GM18870 (cell line): ENCODE data around the gene DTNBP1.

Experiments used
- ATAC-seq: cut with Tn5 transposase; IDR thresholded peaks from one replicate; pipeline ENCODE4 v1.9.1; 2021; ENCODE audit warnings: moderate library complexity; ENCODE audit not compliant: unreplicated experiment

The DTNBP1 gene

GRCh38 chr6:15504581-15505350 is 158.1 kb downstream of the DTNBP1 start:
- ATAC-seq: no peak

DNA sequence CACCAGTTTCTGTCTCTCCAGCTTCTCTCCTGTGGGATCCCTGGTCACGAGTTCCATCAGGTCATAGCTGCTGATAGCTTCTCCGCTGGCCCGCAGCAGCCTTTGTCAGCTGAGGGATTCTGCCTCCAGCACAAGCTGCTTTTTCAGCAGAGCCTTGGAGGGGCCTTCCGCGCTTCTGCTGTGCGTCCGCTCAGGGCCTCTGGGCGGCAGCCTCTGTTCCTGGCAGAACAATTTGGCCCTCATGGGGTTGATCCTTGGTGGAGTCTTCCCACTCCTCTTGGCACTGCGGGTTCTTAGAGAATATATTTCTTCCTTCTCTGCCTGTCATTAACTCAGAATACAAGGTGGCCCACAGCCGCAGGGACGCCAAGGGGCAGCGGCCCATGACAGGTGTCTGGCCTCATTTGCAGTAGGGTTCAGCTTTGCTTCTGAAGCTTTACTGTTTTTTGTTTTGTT is 158.8 kb downstream of the DTNBP1 start:
- no peak for ATAC-seq

GRCh38 chr6:15503346-15503680 is 159.5 kb downstream of the DTNBP1 start:
- no peak for ATAC-seq

GRCh38 chr6:15502446-15503345 is 160.1 kb downstream of the DTNBP1 start:
- no peak for ATAC-seq

DNA sequence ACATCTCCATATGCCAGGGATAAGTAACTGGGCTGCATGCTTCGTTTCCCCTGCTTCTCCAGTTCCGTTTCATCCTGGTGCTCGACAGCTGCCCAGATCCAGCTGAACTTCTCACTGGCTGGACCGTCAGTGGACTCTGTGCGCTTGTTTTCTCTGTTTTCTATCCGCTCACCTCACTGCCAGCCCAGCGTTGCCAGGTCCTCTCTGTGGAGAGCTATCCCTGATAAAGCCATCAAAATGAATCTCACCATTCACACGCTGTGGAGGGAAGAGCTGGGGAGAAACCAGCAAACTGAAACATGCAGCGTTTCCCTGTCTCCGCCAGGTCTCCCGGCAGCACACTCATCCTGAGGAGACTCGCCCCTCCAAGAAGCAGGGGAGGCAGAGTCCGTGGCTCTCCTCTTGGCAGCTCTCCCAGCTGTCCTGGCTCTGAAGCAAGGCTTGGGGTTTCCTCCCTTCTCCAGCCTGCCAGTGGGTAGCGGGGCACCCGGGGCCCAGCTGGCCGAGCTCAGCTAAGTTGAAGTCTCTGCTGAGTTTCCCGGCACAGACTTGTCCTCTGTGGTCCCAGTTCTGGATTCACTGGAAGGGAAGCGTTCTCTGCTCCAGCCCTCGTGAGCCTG is 160.9 kb downstream of the DTNBP1 start:
- ATAC-seq: no peak

GRCh38 chr6:15500901-15501825 is 161.7 kb downstream of the DTNBP1 start:
- ATAC-seq: no peak

DNA sequence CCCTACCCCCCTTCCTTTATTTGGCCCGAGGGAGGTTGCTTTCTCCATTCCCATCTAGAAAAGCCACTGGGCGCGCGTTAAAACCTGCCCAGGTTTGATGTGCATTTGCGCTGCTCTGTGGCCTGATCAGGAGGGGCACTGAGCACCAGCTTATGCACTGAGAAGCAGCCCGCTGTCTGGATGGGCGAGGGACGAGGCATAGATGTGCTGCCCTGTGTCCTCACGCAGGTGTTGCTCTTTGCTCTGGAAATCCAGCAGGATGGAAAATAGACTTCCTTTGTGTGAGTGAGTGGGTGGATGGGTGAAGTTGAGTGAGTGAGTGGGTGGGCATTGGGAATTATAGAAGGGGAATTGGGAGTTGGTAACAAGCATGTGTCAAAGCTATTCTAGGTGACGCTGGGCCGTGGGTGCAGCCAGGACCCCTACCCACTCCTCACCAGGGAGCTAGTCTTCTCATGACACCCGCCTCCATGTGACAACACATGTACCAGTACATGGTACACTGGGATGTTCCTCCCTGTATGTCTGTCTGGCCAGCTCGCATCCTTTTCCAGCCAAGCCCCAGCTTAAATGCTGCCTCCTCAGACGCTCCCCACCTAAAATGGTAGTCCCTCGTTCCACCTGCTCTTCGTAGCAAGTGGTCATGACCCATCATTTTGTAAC is 162.6 kb downstream of the DTNBP1 start:
- ATAC-seq: no peak

DNA sequence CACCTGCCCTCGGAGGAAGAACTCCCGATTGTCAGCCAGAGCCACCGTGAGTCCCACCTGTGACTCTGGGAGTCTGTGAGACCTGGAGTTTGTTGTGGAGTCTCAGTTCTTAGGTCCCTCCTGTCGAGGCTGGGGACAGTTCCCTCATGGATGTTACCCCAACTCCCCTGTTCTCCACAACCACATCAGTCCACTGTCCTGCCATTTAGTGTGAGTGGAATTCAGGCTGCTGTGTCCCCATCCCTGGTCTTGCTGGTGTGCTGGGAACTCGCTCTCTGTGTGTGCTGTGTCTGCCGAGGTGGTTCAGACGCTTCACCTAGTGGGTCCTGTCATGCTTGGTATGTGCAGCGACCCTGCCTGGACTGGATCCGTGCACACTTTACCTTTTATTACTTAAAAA is 163.2 kb downstream of the DTNBP1 start:
- ATAC-seq: no peak

- no peak for ATAC-seq
These were observed 163.7 kb downstream of the DTNBP1 start for GRCh38 chr6:15499125-15499524.

DNA sequence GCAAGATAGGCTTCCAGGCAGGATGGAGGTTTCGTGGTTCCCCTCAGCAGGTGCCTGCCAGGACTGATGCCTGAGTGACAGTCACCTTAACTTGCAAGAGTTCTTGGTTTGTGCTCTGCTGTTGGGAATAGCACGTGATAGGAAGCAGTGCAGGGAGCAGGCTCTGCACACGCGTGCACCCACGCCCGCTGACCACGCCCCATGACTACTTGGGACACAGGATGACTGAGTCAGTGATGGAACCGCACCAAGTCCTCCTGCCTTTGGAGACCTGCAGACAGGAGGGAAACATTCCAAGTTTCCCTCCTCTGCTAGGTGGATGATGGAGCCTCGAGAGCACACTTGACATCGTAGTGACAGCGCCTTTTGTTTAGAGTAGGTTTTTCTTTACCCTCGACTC is 164.2 kb downstream of the DTNBP1 start:
- no peak for ATAC-seq

DNA sequence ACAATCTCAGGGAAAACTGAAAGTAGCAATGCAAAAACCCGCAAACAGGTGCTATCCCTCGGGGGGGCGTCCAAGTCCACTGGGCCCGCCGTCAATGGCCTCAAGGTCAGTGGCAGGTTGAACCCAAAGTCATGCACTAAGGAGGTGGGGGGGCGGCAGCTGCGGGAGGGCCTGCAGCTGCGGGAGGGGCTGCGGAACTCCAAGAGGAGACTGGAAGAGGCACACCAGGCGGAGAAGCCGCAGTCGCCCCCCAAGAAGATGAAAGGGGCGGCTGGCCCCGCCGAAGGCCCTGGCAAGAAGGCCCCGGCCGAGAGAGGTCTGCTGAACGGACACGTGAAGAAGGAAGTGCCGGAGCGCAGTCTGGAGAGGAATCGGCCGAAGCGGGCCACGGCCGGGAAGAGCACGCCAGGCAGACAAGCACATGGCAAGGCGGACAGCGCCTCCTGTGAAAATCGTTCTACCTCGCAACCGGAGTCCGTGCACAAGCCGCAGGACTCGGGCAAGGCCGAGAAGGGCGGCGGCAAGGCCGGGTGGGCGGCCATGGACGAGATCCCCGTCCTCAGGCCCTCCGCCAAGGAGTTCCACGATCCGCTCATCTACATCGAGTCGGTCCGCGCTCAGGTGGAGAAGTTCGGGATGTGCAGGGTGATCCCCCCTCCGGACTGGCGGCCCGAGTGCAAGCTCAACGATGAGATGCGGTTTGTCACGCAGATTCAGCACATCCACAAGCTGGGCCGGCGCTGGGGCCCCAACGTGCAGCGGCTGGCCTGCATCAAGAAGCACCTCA is 166.3 kb downstream of the DTNBP1 start:
- no peak for ATAC-seq

- ATAC-seq: no peak
These were observed 167.4 kb downstream of the DTNBP1 start for GRCh38 chr6:15495375-15495901.

GRCh38 chr6:15493437-15494168 is 169.2 kb downstream of the DTNBP1 start:
- ATAC-seq: no peak

DNA sequence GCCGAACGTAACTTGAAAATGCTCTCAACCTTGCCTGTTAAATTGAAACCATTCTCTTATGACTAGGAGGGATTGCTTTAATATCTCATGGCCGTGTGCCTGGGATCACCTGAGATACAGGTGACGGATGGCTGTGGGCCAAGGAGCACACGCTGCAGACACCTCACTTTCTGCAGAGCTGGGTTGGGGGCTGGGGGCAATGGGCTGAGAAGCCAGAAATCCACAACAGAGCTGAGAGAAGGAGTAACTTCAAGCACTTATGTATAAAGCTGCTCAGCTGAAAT is 170.9 kb downstream of the DTNBP1 start:
- ATAC-seq: no peak

DNA sequence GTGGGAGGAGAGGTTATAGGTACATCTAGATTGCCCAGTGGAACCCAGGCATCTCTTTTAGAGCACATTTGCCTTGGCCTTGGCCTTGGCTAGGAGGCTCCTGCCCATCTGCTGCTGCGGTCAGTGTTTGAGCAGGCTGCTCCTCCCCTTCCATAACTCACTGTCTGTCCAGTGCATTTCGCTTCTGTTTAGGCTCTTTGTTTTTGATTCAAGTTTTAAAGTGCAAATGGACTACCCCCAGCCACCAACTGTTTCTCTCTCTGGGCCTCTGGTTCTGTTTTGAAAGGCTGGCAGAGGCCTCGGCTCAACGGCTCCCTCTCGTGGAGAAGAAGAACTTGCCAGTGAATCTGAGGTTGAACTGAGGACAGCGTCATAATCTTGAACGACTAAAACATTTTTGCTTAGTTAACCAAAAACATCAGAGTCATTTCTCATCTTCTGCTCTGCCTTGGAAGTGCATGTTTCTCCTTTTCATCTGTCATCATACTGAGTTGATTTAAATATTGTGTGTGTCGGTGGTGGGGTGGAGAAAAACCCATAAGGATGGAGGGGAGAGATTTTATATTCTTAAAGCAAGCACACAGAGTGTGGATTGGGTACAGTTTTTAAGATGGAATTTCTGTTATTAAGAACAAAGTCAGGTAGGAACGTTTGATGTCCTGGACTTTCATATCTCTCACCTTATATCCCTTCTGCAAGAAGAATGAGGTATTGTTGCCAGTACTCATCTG is 171.4 kb downstream of the DTNBP1 start:
- ATAC-seq: no peak

DNA sequence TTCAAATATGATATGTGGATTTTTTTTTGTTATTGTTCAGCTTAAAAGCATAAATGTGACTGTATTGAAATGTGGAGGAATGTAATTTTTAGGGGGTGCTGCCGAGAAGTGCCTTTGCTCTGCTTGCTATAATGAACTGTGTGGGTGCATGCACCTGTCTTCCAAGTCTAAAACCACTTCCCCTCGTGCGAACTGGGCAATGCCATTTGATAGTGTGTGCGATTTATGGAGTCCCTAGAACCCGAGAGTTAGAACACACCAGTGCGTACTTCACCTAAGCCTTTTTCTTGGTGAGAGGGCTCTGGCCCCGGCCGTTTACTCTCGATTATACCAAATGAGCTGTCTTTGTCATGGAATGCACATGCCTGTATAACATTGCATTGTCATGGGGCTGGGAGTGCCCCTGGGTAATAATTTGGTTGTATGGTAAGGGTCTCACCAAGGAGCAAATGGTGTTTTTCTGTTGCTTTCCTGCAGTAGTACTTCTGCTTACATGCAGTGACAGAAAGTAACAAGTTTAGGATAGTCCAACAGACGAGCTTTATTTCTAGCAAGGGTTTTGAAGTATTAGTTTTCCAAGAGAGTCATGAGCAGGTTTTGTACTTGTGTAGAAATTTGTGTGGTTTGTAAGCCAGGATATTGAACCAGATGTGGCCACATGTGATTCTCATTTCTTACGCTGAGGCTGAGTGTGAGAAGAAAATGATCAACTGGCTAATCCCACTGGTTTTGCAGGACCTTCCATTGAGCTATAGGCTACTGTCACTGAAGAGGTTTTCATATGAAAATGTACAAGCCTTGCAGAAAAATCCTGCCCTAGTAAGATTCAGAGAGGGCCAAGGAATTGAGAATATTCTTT is 172.4 kb downstream of the DTNBP1 start:
- no peak for ATAC-seq
